Adrenal gland (tissue), 12 donors: ENCODE results near the gene HCCS. TPM values are rescaled to one million over a fixed set of nuclear protein-coding genes. Genes with fewer than 3 reads are reported as not detected.

Source experiments
- DNase-seq, 7 donors: peaks; one replicate each; pipeline ENCODE4 v3.0.0-alpha.2; 2019 to 2020
- H3K27ac ChIP-seq, 5 donors: fragments of 200-600 bp; sonication (generic) in 4 of 5; 1 replicate in 3 of 5; 2 replicates in 2 of 5; pipeline versions ENCODE4 v1.5.1 to v1.8.0; 2016 to 2020; ENCODE audit warnings: mild to moderate bottlenecking in 1 of 5
- H3K27me3 ChIP-seq: fragments of 200-600 bp; 2 replicates; pipeline ENCODE4 v1.8.0; 2021
- H3K36me3 ChIP-seq, 2 donors: fragments of 200-600 bp; replicated peaks in 1 of 2; 1 replicate in 1 of 2; 2 replicates in 1 of 2; pipeline versions ENCODE4 v1.5.1 to v1.8.0; 2018 to 2022
- H3K4me1 ChIP-seq, 2 donors: fragments of 200-600 bp; replicated peaks in 1 of 2; 1 replicate in 1 of 2; 2 replicates in 1 of 2; pipeline versions ENCODE4 v1.5.1 to v1.8.0; 2018 to 2021
- H3K4me3 ChIP-seq, 4 donors: fragments of 200-600 bp; sonication (generic) in 3 of 4; one replicate each; pipeline ENCODE4 v1.5.1; 2016 to 2018
- H3K9me3 ChIP-seq, 3 donors: fragments of 200-600 bp; sonication (generic) in 1 of 3; replicated peaks in 1 of 3; 1 replicate in 2 of 3; 2 replicates in 1 of 3; pipeline versions ENCODE4 v1.5.1 to v1.8.0; 2016 to 2021
- POLR2A ChIP-seq, 2 donors: fragments of 450-650 bp; IDR thresholded peaks; one replicate each; pipeline ENCODE4 v1.6.1; 2017; ENCODE audit warnings: antibody characterized with exemption in 2 of 2, mild to moderate bottlenecking in 2 of 2, moderate library complexity in 1 of 2
- WGBS, 4 donors: extraction: QIAGEN DNeasy Blood & Tissue Kit in 2 of 4; methylation state at CpG; one replicate each; pipeline versions ENCODE4 v1.1.5 to v1.1.7; 2013 to 2017; 5-methylcytosine and 5-hydroxymethylcytosine counted together
- intact Hi-C, 2 donors: fragments of 100-400 bp; cut with DNase I; formaldehyde crosslinking; loops; one replicate each; pipeline versions ENCODE4 v1.14.1 to v1.15.0; 2022 to 2023
- polyA plus RNA-seq, 3 donors: library from polyadenylated mRNA; stranded (reverse); fragments of 200-250 nt in 2 of 3; fragments of 350-450 nt in 1 of 3; fragmentation: Illumina TruSeq in 1 of 3; extraction: RNeasy Lipid Tissue Mini Kit (QIAGEN cat#74804) in 1 of 3; gene quantifications; one replicate each; pipeline ENCODE4 v1.2.3, GENCODE V29; 2013 to 2014
- total RNA-seq, 9 donors: library from RNA; depleted of rRNA in 4 of 9; stranded (reverse); fragments of >200 nt in 4 of 9; fragments of 120-200 nt in 1 of 9; fragmentation: NEBNext Ultra II Directional in 1 of 9; extraction: Animal tissue kit (Norgen Biotek cat#: 25700) in 1 of 9; gene quantifications; one replicate each; pipeline versions ENCODE4 v1.1.0 to v1.2.4, GENCODE V29; 2013 to 2023
- TF ChIP-seq, protein P1 (sequence below), 6 experiments: fragments of 450-650 bp in 4 of 6; fragments of 200-600 bp in 2 of 6; sonication (generic) in 1 of 6; IDR thresholded peaks; 1 replicate in 5 of 6; 2 replicates in 1 of 6; pipeline versions ENCODE4 v1.5.1 to v1.8.0; 2016 to 2021; ENCODE audit warnings: antibody characterized with exemption in 6 of 6, mild to moderate bottlenecking in 2 of 6, moderate library complexity in 1 of 6
- donor health status: healthy with polysubstance abuse.
- donor health status: Bipolar disorder and iron deficiency.
- donor health status: DM: yes; HTN: yes; CAD: no.
- donor health status: DM: no; HTN: no; CAD: no.
- donor health status: DM: no; HTN: no; CAD: no.
- donor health status: DM: yes; HTN: yes; CAD: no.

Gene HCCS
- total and polyA plus RNA-seq, 12 donors, result 7.1 to 47.0 (median 21.0) TPM

DNA sequence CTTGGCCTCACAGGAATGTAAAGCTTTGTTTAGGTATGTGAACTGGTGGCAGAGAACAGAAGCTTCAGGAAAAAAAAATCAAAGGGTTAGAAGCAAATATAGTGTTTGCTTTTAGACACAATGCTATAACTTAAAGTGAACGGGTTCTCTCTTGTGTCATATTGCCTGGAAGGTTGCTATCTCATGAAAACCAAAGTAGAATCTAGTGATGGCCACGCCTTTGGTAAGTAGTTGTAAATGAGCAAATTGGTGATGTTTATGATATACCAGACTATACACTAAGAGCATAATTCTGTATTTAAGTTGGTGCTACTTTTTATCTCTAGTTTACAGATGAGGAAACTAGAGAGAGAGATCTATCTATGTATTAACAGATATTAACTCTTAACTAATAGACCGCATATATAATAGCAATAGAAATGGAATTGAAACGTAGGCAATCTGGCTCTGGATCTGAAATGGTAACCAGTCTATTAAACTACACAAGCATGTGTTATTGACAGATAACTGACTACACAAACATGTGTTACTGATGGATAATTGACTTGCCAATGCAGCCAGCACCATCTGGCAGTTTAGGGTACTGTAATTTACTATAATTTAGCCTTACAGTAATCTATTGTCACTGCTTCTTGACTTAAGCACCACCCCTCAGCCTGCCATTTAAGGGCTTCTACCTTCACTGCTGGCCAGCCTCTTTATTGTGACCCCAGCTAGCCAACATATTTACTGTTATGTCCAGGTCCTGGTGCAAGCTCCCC, 40.8 kb downstream of the HCCS start:
- WGBS, 4 donors, result 65 to 77% (median 70%) methylated on average over 4 of the region's 4 CpGs
- TF ChIP-seq, protein P1, sequence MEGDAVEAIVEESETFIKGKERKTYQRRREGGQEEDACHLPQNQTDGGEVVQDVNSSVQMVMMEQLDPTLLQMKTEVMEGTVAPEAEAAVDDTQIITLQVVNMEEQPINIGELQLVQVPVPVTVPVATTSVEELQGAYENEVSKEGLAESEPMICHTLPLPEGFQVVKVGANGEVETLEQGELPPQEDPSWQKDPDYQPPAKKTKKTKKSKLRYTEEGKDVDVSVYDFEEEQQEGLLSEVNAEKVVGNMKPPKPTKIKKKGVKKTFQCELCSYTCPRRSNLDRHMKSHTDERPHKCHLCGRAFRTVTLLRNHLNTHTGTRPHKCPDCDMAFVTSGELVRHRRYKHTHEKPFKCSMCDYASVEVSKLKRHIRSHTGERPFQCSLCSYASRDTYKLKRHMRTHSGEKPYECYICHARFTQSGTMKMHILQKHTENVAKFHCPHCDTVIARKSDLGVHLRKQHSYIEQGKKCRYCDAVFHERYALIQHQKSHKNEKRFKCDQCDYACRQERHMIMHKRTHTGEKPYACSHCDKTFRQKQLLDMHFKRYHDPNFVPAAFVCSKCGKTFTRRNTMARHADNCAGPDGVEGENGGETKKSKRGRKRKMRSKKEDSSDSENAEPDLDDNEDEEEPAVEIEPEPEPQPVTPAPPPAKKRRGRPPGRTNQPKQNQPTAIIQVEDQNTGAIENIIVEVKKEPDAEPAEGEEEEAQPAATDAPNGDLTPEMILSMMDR (IDR thresholded peaks at IDR 0.05), result no peak
- no peak for TF ChIP-seq POLR2A (IDR thresholded peaks at IDR 0.05)
- Histone ChIP-seq H3K27me3 (peaks cover 7% of the 10 kb centered on the region), H3K9me3 (no peaks in the 10 kb centered on the region), H3K36me3 (no peaks in the 10 kb centered on the region), H3K27ac (no peak overlapping the region), H3K4me3 (no peak overlapping the region), H3K4me1 (no peaks in the 10 kb centered on the region)
- intact Hi-C loops, result no loop called here
- no peak for DNase-seq

DNA sequence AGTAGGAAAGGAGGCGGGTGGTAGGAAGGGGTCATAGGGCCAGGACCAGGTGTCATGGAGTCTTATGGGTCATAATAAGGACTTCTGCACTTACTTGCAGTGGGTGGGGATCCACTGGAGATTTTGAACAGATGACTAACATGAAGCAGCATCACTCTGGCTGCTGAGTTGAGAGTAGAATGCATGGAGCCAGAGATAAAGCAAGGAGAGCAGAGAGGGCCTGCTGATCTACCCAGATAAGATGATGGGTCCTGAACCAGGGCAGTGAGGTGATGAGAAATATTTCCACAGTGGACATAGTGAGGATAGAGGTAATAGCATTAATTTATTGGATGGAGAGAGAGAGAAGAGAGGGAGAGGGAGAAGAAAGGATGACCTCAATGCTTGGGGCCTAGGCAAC, 48.0 kb downstream of the HCCS start:
- intact Hi-C loops, result no loop called here
- H3K27ac ChIP-seq, result no peak overlapping the region
- H3K4me3 ChIP-seq, result no peak overlapping the region
- H3K9me3 ChIP-seq, result no peaks in the 10 kb centered on the region
- no peak for DNase-seq
- TF ChIP-seq, protein P1 (IDR thresholded peaks at IDR 0.05), result no peak
- no peak for TF ChIP-seq POLR2A (IDR thresholded peaks at IDR 0.05)
- WGBS, 4 donors, result 77 to 89% (median 83%) methylated on average over 1 of the region's 1 CpG
- H3K4me1 ChIP-seq, result no peaks in the 10 kb centered on the region
- no peaks in the 10 kb centered on the region for H3K36me3 ChIP-seq
- no peaks in the 10 kb centered on the region for H3K27me3 ChIP-seq

- 51 to 60% (median 57%) methylated on average over 6 of the region's 6 CpGs for WGBS, 4 donors
- H3K27ac ChIP-seq, result no peak overlapping the region
Measured at GRCh38 chrX:11164433-11164832, 53.3 kb downstream of the HCCS start.

DNA sequence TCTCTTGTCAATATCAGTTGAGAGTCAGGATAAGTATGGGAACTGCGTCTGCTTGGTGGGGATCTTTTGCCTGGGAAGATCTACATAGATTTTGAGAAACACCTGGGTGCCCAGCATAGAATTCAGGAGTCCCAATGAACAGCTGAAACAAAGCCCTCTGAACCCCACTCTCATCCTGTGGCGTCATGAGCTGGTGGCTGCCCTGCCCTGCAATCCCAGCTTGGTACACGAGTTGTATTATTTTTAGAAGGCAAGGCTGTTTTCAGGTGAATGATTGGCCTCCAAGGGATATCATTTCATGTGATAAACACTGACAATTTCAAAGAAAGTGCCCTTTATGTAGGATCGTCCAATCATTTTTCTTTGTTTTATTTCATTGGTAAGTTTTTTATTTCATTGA, 60.8 kb downstream of the HCCS start:
- no peaks in the 10 kb centered on the region for H3K9me3 ChIP-seq
- H3K4me1 ChIP-seq, result no peaks in the 10 kb centered on the region
- no peak overlapping the region for H3K4me3 ChIP-seq
- TF ChIP-seq, protein P1 (IDR thresholded peaks at IDR 0.05), result no peak
- TF ChIP-seq POLR2A (IDR thresholded peaks at IDR 0.05), result no peak
- no peak for DNase-seq
- H3K27ac ChIP-seq, result no peak overlapping the region
- no peaks in the 10 kb centered on the region for H3K36me3 ChIP-seq
- intact Hi-C loops, result no loop called here
- peaks cover 14% of the 10 kb centered on the region for H3K27me3 ChIP-seq
- 43 to 58% (median 51%) methylated on average over 4 of the region's 4 CpGs for WGBS, 4 donors

More at GRCh38 chrX:11164433-11164832, 53.3 kb downstream of the HCCS start:
- Histone ChIP-seq H3K27me3 (no peaks in the 10 kb centered on the region), H3K9me3 (no peaks in the 10 kb centered on the region), H3K36me3 (no peaks in the 10 kb centered on the region), H3K4me1 (no peaks in the 10 kb centered on the region), H3K4me3 (no peak overlapping the region)
- intact Hi-C loops, result no loop called here
- no peak for TF ChIP-seq POLR2A (IDR thresholded peaks at IDR 0.05)
- TF ChIP-seq, protein P1 (IDR thresholded peaks at IDR 0.05), result no peak
- DNase-seq, result no peak
